H9 (cell line): Measurements from ENCODE around the gene ZFYVE27. TPM values are rescaled to one million over a fixed set of nuclear protein-coding genes. Genes with fewer than 3 reads are reported as not detected.

Source experiments
- DNase-seq: peaks from one replicate; pipeline ENCODE4 v3.0.0-alpha.2; 2017
- H2AFZ ChIP-seq: one replicate; pipeline ENCODE4 v1.6.1; 2013; ENCODE audit warnings: mild to moderate bottlenecking, low read length, control low read depth, moderate library complexity
- H2AK5ac ChIP-seq: 2 replicates; pipeline ENCODE4 v1.6.1; 2013; ENCODE audit warnings: low read length, control low read depth, mixed read lengths; ENCODE audit not compliant: insufficient read length
- H2BK120ac ChIP-seq: one replicate; pipeline ENCODE4 v1.6.1; 2013; ENCODE audit warnings: low read depth, mild to moderate bottlenecking, low read length, control low read depth, inconsistent platforms; ENCODE audit not compliant: poor library complexity, severe bottlenecking
- H2BK12ac ChIP-seq: 2 replicates; pipeline ENCODE4 v1.6.1; 2013; ENCODE audit warnings: low read length, control low read depth, mixed read lengths, low read depth; ENCODE audit not compliant: insufficient read length
- H2BK15ac ChIP-seq: 2 replicates; pipeline ENCODE4 v1.6.1; 2013; ENCODE audit warnings: low read depth, low read length, control low read depth
- H2BK20ac ChIP-seq: one replicate; pipeline ENCODE4 v1.6.1; 2013; ENCODE audit warnings: low read depth, mild to moderate bottlenecking, low read length, control low read depth, inconsistent platforms; ENCODE audit not compliant: poor library complexity, severe bottlenecking
- H2BK5ac ChIP-seq: 2 replicates; pipeline ENCODE4 v1.6.1; 2013; ENCODE audit warnings: low read length, control low read depth, mixed read lengths; ENCODE audit not compliant: insufficient read length
- H3K14ac ChIP-seq: 2 replicates; pipeline ENCODE4 v1.6.1; 2013; ENCODE audit warnings: low read length, control low read depth; ENCODE audit not compliant: insufficient read depth
- H3K18ac ChIP-seq: 2 replicates; pipeline ENCODE4 v1.6.1; 2013; ENCODE audit warnings: low read depth, mild to moderate bottlenecking, mixed read lengths, low read length, control low read depth; ENCODE audit not compliant: insufficient read length
- H3K23ac ChIP-seq: 2 replicates; pipeline ENCODE4 v1.6.1; 2013; ENCODE audit warnings: low read length, control low read depth, mixed read lengths, low read depth; ENCODE audit not compliant: insufficient read length
- H3K23me2 ChIP-seq: 2 replicates; pipeline ENCODE4 v1.6.1; 2013; ENCODE audit warnings: low read depth, mild to moderate bottlenecking, mixed read lengths, low read length, control low read depth; ENCODE audit not compliant: insufficient read length, poor library complexity, severe bottlenecking
- H3K27ac ChIP-seq: 2 replicates; pipeline ENCODE4 v1.5.1; 2013; ENCODE audit warnings: low read length, control low read depth, mixed read lengths, low read depth; ENCODE audit not compliant: insufficient read length
- H3K27me3 ChIP-seq: 2 replicates; pipeline ENCODE4 v1.6.1; 2013; ENCODE audit warnings: low read length, control low read depth, inconsistent platforms; ENCODE audit not compliant: insufficient read depth
- H3K4ac ChIP-seq: 2 replicates; pipeline ENCODE4 v1.6.1; 2013; ENCODE audit warnings: low read depth, mild to moderate bottlenecking, control low read depth, inconsistent platforms, low read length, moderate library complexity
- H3K4me1 ChIP-seq: 2 replicates; pipeline ENCODE4 v1.6.1; 2013; ENCODE audit warnings: low read length, control low read depth, inconsistent platforms; ENCODE audit not compliant: insufficient read depth
- H3K4me2 ChIP-seq: 2 replicates; pipeline ENCODE4 v1.6.1; 2013; ENCODE audit warnings: low read length, control low read depth, mixed read lengths; ENCODE audit not compliant: insufficient read length, insufficient read depth
- H3K56ac ChIP-seq: 2 replicates; pipeline ENCODE4 v1.6.1; 2013; ENCODE audit warnings: low read depth, mild to moderate bottlenecking, mixed read lengths, low read length, control low read depth; ENCODE audit not compliant: insufficient read length
- H3K79me1 ChIP-seq: 2 replicates; pipeline ENCODE4 v1.6.1; 2013; ENCODE audit warnings: low read depth, mild to moderate bottlenecking, moderate library complexity, low read length, control low read depth, inconsistent platforms; ENCODE audit not compliant: insufficient read depth, poor library complexity, severe bottlenecking
- H3K79me2 ChIP-seq: 2 replicates; pipeline ENCODE4 v1.6.1; 2013; ENCODE audit warnings: low read length, control low read depth, inconsistent platforms; ENCODE audit not compliant: insufficient read depth
- H3K9ac ChIP-seq: 2 replicates; pipeline ENCODE4 v1.6.1; 2013; ENCODE audit warnings: low read length, control low read depth, mixed read lengths; ENCODE audit not compliant: insufficient read length; ENCODE audit errors: extremely low read depth
- H3K9me3 ChIP-seq: one replicate; pipeline ENCODE4 v1.6.1; 2013; ENCODE audit warnings: low read depth, low read length, inconsistent platforms; ENCODE audit not compliant: control insufficient read depth
- H3T11ph ChIP-seq: one replicate; pipeline ENCODE4 v1.6.1; 2013; ENCODE audit warnings: mild to moderate bottlenecking, low read length, control low read depth, inconsistent platforms
- H4K20me1 ChIP-seq: one replicate; pipeline ENCODE4 v1.6.1; 2013; ENCODE audit not compliant: control insufficient read depth, insufficient read length, insufficient read depth
- H4K5ac ChIP-seq: 2 replicates; pipeline ENCODE4 v1.6.1; 2013; ENCODE audit warnings: low read depth, mild to moderate bottlenecking, mixed read lengths, low read length, control low read depth; ENCODE audit not compliant: insufficient read length
- H4K8ac ChIP-seq: replicated peaks from 2 replicates; pipeline ENCODE4 v1.6.1; 2013; ENCODE audit warnings: low read length, control low read depth, mixed read lengths, low read depth; ENCODE audit not compliant: insufficient read length
- H4K91ac ChIP-seq: 2 replicates; pipeline ENCODE4 v1.6.1; 2013; ENCODE audit warnings: low read depth, mild to moderate bottlenecking, moderate library complexity, mixed read lengths, low read length, control low read depth; ENCODE audit not compliant: insufficient read length
- H3K27ac Mint-ChIP-seq, 3 experiments: 2 replicates in 2 of 3; 3 replicates in 1 of 3; pipeline ENCODE4 v1.8.0; 2020 to 2021; ENCODE audit warnings: mixed read lengths in 3 of 3, mild to moderate bottlenecking in 1 of 3, moderate library complexity in 1 of 3
- H3K27me3 Mint-ChIP-seq: 2 replicates; pipeline ENCODE4 v1.8.0; 2021; ENCODE audit warnings: low read depth, mild to moderate bottlenecking, moderate library complexity, mixed read lengths
- H3K36me3 Mint-ChIP-seq, 3 experiments: 2 replicates in 2 of 3; 3 replicates in 1 of 3; pipeline ENCODE4 v1.8.0; 2020 to 2021; ENCODE audit warnings: low read depth in 3 of 3, mixed read lengths in 3 of 3; ENCODE audit not compliant: insufficient read depth in 1 of 3
- H3K4me1 Mint-ChIP-seq, 2 experiments: 2 replicates each; pipeline ENCODE4 v1.8.0; 2020; ENCODE audit warnings: mixed read lengths in 2 of 2
- H3K4me3 Mint-ChIP-seq, 2 experiments: 2 replicates in 1 of 2; 3 replicates in 1 of 2; pipeline ENCODE4 v1.8.0; 2020 to 2021; ENCODE audit warnings: mild to moderate bottlenecking in 2 of 2, mixed read lengths in 2 of 2, moderate library complexity in 1 of 2
- H3K9me3 Mint-ChIP-seq, 2 experiments: 2 replicates in 1 of 2; 3 replicates in 1 of 2; pipeline ENCODE4 v1.8.0; 2020; ENCODE audit warnings: mild to moderate bottlenecking in 2 of 2, mixed read lengths in 2 of 2, moderate library complexity in 1 of 2
- CTCF ChIP-seq: fragments of 200-600 bp; sonication (generic); conservative IDR thresholded peaks from 3 replicates; pipeline ENCODE4 v1.8.0; 2021; ENCODE audit warnings: antibody characterized with exemption, mild to moderate bottlenecking
- WGBS: extraction: QIAGEN DNeasy Blood & Tissue Kit; methylation state at CpG from one replicate; pipeline ENCODE4 v1.1.7; 2013; ENCODE audit warnings: missing lambda C conversion rate, low lambda C conversion rate, mixed read lengths; ENCODE audit not compliant: insufficient read length; ENCODE audit errors: extremely low coverage; 5-methylcytosine and 5-hydroxymethylcytosine counted together
- total RNA-seq: library from RNA; stranded (reverse); gene quantifications from 2 replicates; pipeline ENCODE4 v1.2.1, GENCODE V29; 2021

The ZFYVE27 gene
- total RNA-seq, 1 experiment from 2014 or later = 33.2 TPM

- H3K4ac ChIP-seq = no peak overlapping the region
Measured at GRCh38 chr10:97724341-97724941, 12.5 kb upstream of the ZFYVE27 start.

More at GRCh38 chr10:97724341-97724941, 12.5 kb upstream of the ZFYVE27 start:
- Histone ChIP-seq H4K20me1 (no peaks in the 10 kb centered on the region), H3K79me2 (no peaks in the 10 kb centered on the region), H2BK5ac (no peak overlapping the region), H2BK20ac (no peak overlapping the region), H3K56ac (no peak overlapping the region), H3K18ac (no peak overlapping the region), H3K14ac (no peak overlapping the region), H4K91ac (no peak overlapping the region), H3K4me1 (peaks cover 3% of the 10 kb centered on the region; the same call in 1 of the 2 replicates), H3K23me2 (no peaks in the 10 kb centered on the region), H2BK12ac (no peak overlapping the region), H3K4me2 (no peak overlapping the region), H4K5ac (no peak overlapping the region), H2BK15ac (no peak overlapping the region), H2BK120ac (no peak overlapping the region), H4K8ac (no peak overlapping the region), H3K9me3 (no peaks in the 10 kb centered on the region), H3T11ph (no peak overlapping the region), H3K9ac (no peak overlapping the region), H3K79me1 (no peaks in the 10 kb centered on the region), H2AFZ (no peak overlapping the region), H3K27me3 (no peaks in the 10 kb centered on the region), H2AK5ac (no peak overlapping the region), H3K23ac (no peak overlapping the region), H3K27ac (no peak overlapping the region)
- no peaks in the 10 kb centered on the region for H3K27me3 Mint-ChIP-seq
- no CpG with 5 or more reads among the region's 5 CpGs for WGBS
- peaks cover 12 to 17% of the 10 kb centered on the region in 2 experiments for H3K4me1 Mint-ChIP-seq
- no peak overlapping the region; a peak in 2 of 7 replicates for H3K27ac Mint-ChIP-seq
- no peak for TF ChIP-seq CTCF
- no peak for DNase-seq
- no peaks in the 10 kb centered on the region for H3K9me3 Mint-ChIP-seq
- no peak overlapping the region; a peak in 1 of 5 replicates for H3K4me3 Mint-ChIP-seq
- peaks cover 1 to 19% (median 11%) of the 10 kb centered on the region in 3 experiments; a peak in 5 of 7 replicates for H3K36me3 Mint-ChIP-seq
